Measurements from ENCODE around the gene RPL21. TPM values are rescaled to one million over a fixed set of nuclear protein-coding genes. Genes with fewer than 3 reads are reported as not detected.

Gene RPL21
- polyA plus RNA-seq, 3 donors: 1,311 to 1,781 (median 1,417) TPM

- no peak for DNase-seq
- Mint-ChIP-seq H3K4me1 (peaks cover 64% of the 10 kb centered on the region), H3K9me3 (no peaks in the 10 kb centered on the region), H3K4me3 (no peak overlapping the region), H3K27ac (no peak overlapping the region), H3K27me3 (ENCODE audit: low read depth in 3 of 3) (peaks cover 0 to 6% (median 3%) of the 10 kb centered on the region in 3 donors), H3K36me3 (peaks cover 16 to 30% of the 10 kb centered on the region in 2 donors)
- Histone ChIP-seq H3K79me2 (ENCODE audit: insufficient read depth, low read length) (peaks cover 7% of the 10 kb centered on the region), H3K36me3 (replicated peaks in 1 of 2; ENCODE audit: control insufficient read depth in 1 of 2, insufficient read depth in 2 of 2, low read length in 2 of 2) (peaks cover under 1 to 7% of the 10 kb centered on the region in 2 donors), H2AFZ (ENCODE audit: insufficient read depth, low read depth, low read length, poor library complexity, severe bottlenecking) (no peak overlapping the region), H3K9me3 (replicated peaks in 1 of 2; ENCODE audit: control insufficient read depth in 1 of 2, insufficient read depth in 1 of 2, low read length in 2 of 2) (no peaks in the 10 kb centered on the region), H3K4me2 (replicated peaks; ENCODE audit: extremely low read depth, low read length, poor library complexity, severe bottlenecking) (no peak overlapping the region), H3K4me3 (replicated peaks in 1 of 3; ENCODE audit: low read depth in 2 of 3, low read length in 3 of 3) (no peak overlapping the region), H4K20me1 (ENCODE audit: insufficient read depth, low read length) (no peaks in the 10 kb centered on the region), H3K27ac (ENCODE audit: low read depth in 1 of 2, low read length in 2 of 2) (no peak overlapping the region), H3K9ac (ENCODE audit: insufficient read depth, low read length, poor library complexity, severe bottlenecking) (no peak overlapping the region), H3K27me3 (ENCODE audit: control insufficient read depth in 2 of 2, insufficient read depth in 2 of 2, low read length in 2 of 2) (no peaks in the 10 kb centered on the region), H3K4me1 (ENCODE audit: control insufficient read depth in 1 of 2, insufficient read depth in 2 of 2, low read length in 2 of 2) (peaks cover 53 to 55% of the 10 kb centered on the region in 2 donors)
- intact Hi-C loops (cut with micrococcal nuclease): no loop called here
- 100% methylated on average over 1 of the region's 2 CpGs for WGBS (ENCODE audit: insufficient coverage)
- TF ChIP-seq CTCF (IDR thresholded peaks at IDR 0.05): no peak
These were observed 12.1 kb downstream of the RPL21 start for GRCh38 chr13:27263438-27263837.

GRCh38 chr13:27264181-27264580 is 12.8 kb downstream of the RPL21 start:
- DNase-seq: no peak
- Histone ChIP-seq H3K27ac (ENCODE audit: low read depth in 1 of 2, low read length in 2 of 2) (no peak overlapping the region), H3K9ac (ENCODE audit: insufficient read depth, low read length, poor library complexity, severe bottlenecking) (no peak overlapping the region), H3K36me3 (replicated peaks in 1 of 2; ENCODE audit: control insufficient read depth in 1 of 2, insufficient read depth in 2 of 2, low read length in 2 of 2) (no peaks in the 10 kb centered on the region), H3K79me2 (ENCODE audit: insufficient read depth, low read length) (peaks cover 7% of the 10 kb centered on the region), H2AFZ (ENCODE audit: insufficient read depth, low read depth, low read length, poor library complexity, severe bottlenecking) (no peak overlapping the region), H3K4me2 (replicated peaks; ENCODE audit: extremely low read depth, low read length, poor library complexity, severe bottlenecking) (no peak overlapping the region), H3K4me1 (ENCODE audit: control insufficient read depth in 1 of 2, insufficient read depth in 2 of 2, low read length in 2 of 2) (peaks cover 52 to 53% of the 10 kb centered on the region in 2 donors), H4K20me1 (ENCODE audit: insufficient read depth, low read length) (no peaks in the 10 kb centered on the region), H3K9me3 (replicated peaks in 1 of 2; ENCODE audit: control insufficient read depth in 1 of 2, insufficient read depth in 1 of 2, low read length in 2 of 2) (no peaks in the 10 kb centered on the region), H3K4me3 (replicated peaks in 1 of 3; ENCODE audit: low read depth in 2 of 3, low read length in 3 of 3) (no peak overlapping the region), H3K27me3 (ENCODE audit: control insufficient read depth in 2 of 2, insufficient read depth in 2 of 2, low read length in 2 of 2) (no peaks in the 10 kb centered on the region)
- H3K4me1 Mint-ChIP-seq: peaks cover 59% of the 10 kb centered on the region
- intact Hi-C loops (cut with micrococcal nuclease): no loop called here
- H3K36me3 Mint-ChIP-seq: peaks cover 10 to 22% of the 10 kb centered on the region in 2 donors
- 95% methylated on average over 3 of the region's 5 CpGs for WGBS (ENCODE audit: insufficient coverage)
- no peak for TF ChIP-seq CTCF (IDR thresholded peaks at IDR 0.05)
- H3K27me3 Mint-ChIP-seq (ENCODE audit: low read depth in 3 of 3): peaks cover 2 to 6% (median 3%) of the 10 kb centered on the region in 3 donors
- H3K4me3 Mint-ChIP-seq: no peak overlapping the region
- peak overlapping the region in 2 of 7 donors; percentile 19 to 39 for H3K27ac Mint-ChIP-seq
- peaks cover 0 to 2% (median 0%) of the 10 kb centered on the region in 7 donors for H3K9me3 Mint-ChIP-seq
